Activated CD8-positive, alpha-beta T cell treated with anti-CD3 and anti-CD28 coated beads for 36 hours (primary cell): ENCODE measurements around the gene FNIP1. TPM values are rescaled to one million over a fixed set of nuclear protein-coding genes. Genes with fewer than 3 reads are reported as not detected.

Source experiments
- ATAC-seq: fragments of 200-7000 bp; cut with Tn5 transposase; one replicate; pipeline ENCODE4 v1.10.0; 2021; ENCODE audit warnings: mild to moderate bottlenecking, moderate library complexity
- CTCF ChIA-PET: fragments of 350-600 bp; sonication (Branson Sonifier 250); formaldehyde crosslinking; loops from one replicate; lab custom pipeline; 2021; ENCODE audit warnings: antibody characterized with exemption; lab: Charles Lee
- POLR2A ChIA-PET: fragments of 350-600 bp; sonication (Branson Sonifier 250); formaldehyde crosslinking; loops from one replicate; lab custom pipeline; 2021; ENCODE audit warnings: antibody characterized with exemption; lab: Charles Lee
- DNase-seq: peaks from one replicate; pipeline ENCODE4 v3.0.0-alpha.2; 2020
- H3K27ac Mint-ChIP-seq: one replicate; pipeline ENCODE4 v1.8.0; 2021; ENCODE audit warnings: mild to moderate bottlenecking, mixed read lengths
- H3K27me3 Mint-ChIP-seq: one replicate; pipeline ENCODE4 v1.8.0; 2021; ENCODE audit warnings: mixed read lengths
- H3K36me3 Mint-ChIP-seq: one replicate; pipeline ENCODE4 v1.8.0; 2021; ENCODE audit warnings: low read depth, mixed read lengths
- H3K4me1 Mint-ChIP-seq: one replicate; pipeline ENCODE4 v1.8.0; 2021; ENCODE audit warnings: low read depth, mixed read lengths
- H3K4me3 Mint-ChIP-seq: one replicate; pipeline ENCODE4 v1.8.0; 2021; ENCODE audit warnings: mild to moderate bottlenecking, moderate library complexity, mixed read lengths
- H3K9me3 Mint-ChIP-seq: one replicate; pipeline ENCODE4 v1.8.0; 2021; ENCODE audit warnings: mixed read lengths
- CTCF ChIP-seq: fragments of 200-600 bp; IDR thresholded peaks from one replicate; pipeline ENCODE4 v1.8.0; 2022; ENCODE audit warnings: antibody characterized with exemption, mild to moderate bottlenecking
- intact Hi-C: fragments of 100-400 bp; cut with micrococcal nuclease; formaldehyde crosslinking; loops from one replicate; pipeline ENCODE4 v1.10.0; 2022
- total RNA-seq, 2 experiments: library from RNA; stranded (reverse); gene quantifications; one replicate each; pipeline ENCODE4 v1.2.3, GENCODE V29; 2021

Gene FNIP1
- total RNA-seq, 2 experiments from 2014 or later = 15.9 to 16.0 TPM

- no peak for DNase-seq
- no peaks in the 10 kb centered on the region for H3K27me3 Mint-ChIP-seq
- intact Hi-C loops = no loop called here
- H3K36me3 Mint-ChIP-seq = peaks cover 43% of the 10 kb centered on the region
- H3K4me3 Mint-ChIP-seq = no peak overlapping the region
- H3K4me1 Mint-ChIP-seq = peaks cover 2% of the 10 kb centered on the region
- POLR2A ChIA-PET = no interaction called here
- H3K9me3 Mint-ChIP-seq = peaks cover 4% of the 10 kb centered on the region
- no peak for TF ChIP-seq CTCF
- CTCF ChIA-PET = interaction anchor here (1.4 kb wide), 1 partner anchor 65 kb away, joined by 3 read pairs; no protein-coding TSS in a partner anchor
- ATAC-seq = no peak
- no peak overlapping the region for H3K27ac Mint-ChIP-seq
These were observed 142.0 kb downstream of the FNIP1 start for GRCh38 chr5:131654776-131655175.

- Mint-ChIP-seq H3K36me3 (peaks cover 40% of the 10 kb centered on the region), H3K4me1 (peaks cover 2% of the 10 kb centered on the region), H3K27me3 (no peaks in the 10 kb centered on the region), H3K4me3 (no peak overlapping the region), H3K9me3 (peaks cover 2% of the 10 kb centered on the region), H3K27ac (no peak overlapping the region)
- no peak for TF ChIP-seq CTCF
- ATAC-seq (no peak), DNase-seq (no peak)
- CTCF ChIA-PET = interaction anchor here (1.4 kb wide), 1 partner anchor 64 kb away, joined by 3 read pairs; no protein-coding TSS in a partner anchor
- POLR2A ChIA-PET = no interaction called here
- intact Hi-C loops = no loop called here
These were observed 142.5 kb downstream of the FNIP1 start for GRCh38 chr5:131654309-131654708.

GRCh38 chr5:131649161-131649560, 147.7 kb downstream of the FNIP1 start:
- Mint-ChIP-seq H3K4me3 (no peak overlapping the region), H3K4me1 (no peaks in the 10 kb centered on the region), H3K27ac (no peak overlapping the region), H3K27me3 (no peaks in the 10 kb centered on the region), H3K9me3 (no peaks in the 10 kb centered on the region), H3K36me3 (peaks cover 29% of the 10 kb centered on the region)
- no peak for DNase-seq
- intact Hi-C loops = no loop called here
- CTCF ChIA-PET = no interaction called here
- no peak for ATAC-seq
- TF ChIP-seq CTCF = no peak
- POLR2A ChIA-PET = no interaction called here

GRCh38 chr5:131647048-131647769, 149.6 kb downstream of the FNIP1 start:
- Mint-ChIP-seq H3K4me1 (no peaks in the 10 kb centered on the region), H3K36me3 (peaks cover 26% of the 10 kb centered on the region), H3K27ac (no peak overlapping the region), H3K9me3 (no peaks in the 10 kb centered on the region), H3K4me3 (no peak overlapping the region), H3K27me3 (no peaks in the 10 kb centered on the region)
- TF ChIP-seq CTCF = no peak
- intact Hi-C loops = no loop called here
- ChIA-PET CTCF (interaction anchor here (0.5 to 1.0 kb wide), 2 partner anchors 9 to 58 kb away, joined by 3 read pairs; no protein-coding TSS in a partner anchor), POLR2A (no interaction called here)
- ATAC-seq = no peak
- DNase-seq = no peak

- Mint-ChIP-seq H3K36me3 (peaks cover 8% of the 10 kb centered on the region), H3K4me1 (peaks cover 11% of the 10 kb centered on the region), H3K9me3 (no peaks in the 10 kb centered on the region), H3K27me3 (no peaks in the 10 kb centered on the region), H3K4me3 (no peak overlapping the region), H3K27ac (no peak overlapping the region)
- ChIA-PET POLR2A (no interaction called here), CTCF (interaction anchor here (0.7 to 2.0 kb wide), 2 partner anchors 55 to 95 kb away, joined by 4 to 10 read pairs; no protein-coding TSS in a partner anchor)
- intact Hi-C loops = no loop called here
- TF ChIP-seq CTCF = no peak
- DNase-seq (no peak), ATAC-seq (no peak)
These were observed 152.0 kb downstream of the FNIP1 start for GRCh38 chr5:131644822-131645221.
